H54 (cell line): ENCODE data around the gene TRAF3.
"Not testable (repeated sequence)": the region's sequence is repeated elsewhere in the genome, so short reads cannot be mapped to it uniquely, and the experiment has no call there.

Experiments
- DNase-seq: peaks from one replicate; pipeline ENCODE4 v3.0.0; 2011; ENCODE audit warnings: low spot score, mixed read lengths; ENCODE audit not compliant: insufficient read length
- FAIRE-seq: peaks from 3 replicates; lab custom pipeline; 2011; peaks lifted over from hg19 to GRCh38; lab: Jason Lieb, UNC
- POLR2A ChIP-seq: IDR thresholded peaks from 2 replicates; pipeline ENCODE4 v1.6.1; 2011; ENCODE audit warnings: low read depth, mild to moderate bottlenecking, low read length

TRAF3 gene

GRCh38 chr14:102854091-102854703 is 76.9 kb downstream of the TRAF3 start:
- FAIRE-seq (no peak), DNase-seq (no peak)
- TF ChIP-seq POLR2A = no peak

GRCh38 chr14:102856179-102856578 is 78.9 kb downstream of the TRAF3 start:
- TF ChIP-seq POLR2A = no peak
- no peak for DNase-seq
- no peak for FAIRE-seq

- no peak for TF ChIP-seq POLR2A
- FAIRE-seq = no peak
- DNase-seq = no peak
Measured at GRCh38 chr14:102857444-102857843, 80.2 kb downstream of the TRAF3 start.

- no peak for FAIRE-seq
Measured at GRCh38 chr14:102859911-102860310, 82.7 kb downstream of the TRAF3 start.

GRCh38 chr14:102862154-102862773 is 85.0 kb downstream of the TRAF3 start:
- TF ChIP-seq POLR2A = no peak
- FAIRE-seq (no peak), DNase-seq (no peak)

More at GRCh38 chr14:102859911-102860310, 82.7 kb downstream of the TRAF3 start:
- TF ChIP-seq POLR2A = no peak
- no peak for DNase-seq

- no peak for TF ChIP-seq POLR2A
- no peak for FAIRE-seq
- no peak for DNase-seq
Measured at GRCh38 chr14:102863381-102863780, 86.1 kb downstream of the TRAF3 start.

- FAIRE-seq, DNase-seq: not testable (repeated sequence)
Measured at GRCh38 chr14:102865916-102866315, 88.7 kb downstream of the TRAF3 start.

- no peak for FAIRE-seq
- no peak for DNase-seq
- TF ChIP-seq POLR2A = no peak
Measured at GRCh38 chr14:102866982-102867761, 89.9 kb downstream of the TRAF3 start.

GRCh38 chr14:102867826-102868580 is 90.8 kb downstream of the TRAF3 start:
- no peak for TF ChIP-seq POLR2A
- FAIRE-seq = no peak
- DNase-seq = no peak

GRCh38 chr14:102868956-102869547 is 91.8 kb downstream of the TRAF3 start:
- no peak for FAIRE-seq
- DNase-seq = no peak
- TF ChIP-seq POLR2A = no peak

- FAIRE-seq (no peak), DNase-seq (no peak)
- TF ChIP-seq POLR2A = no peak
Measured at GRCh38 chr14:102870246-102870645, 93.0 kb downstream of the TRAF3 start.

GRCh38 chr14:102870994-102871831 is 94.0 kb downstream of the TRAF3 start:
- TF ChIP-seq POLR2A = no peak
- no peak for DNase-seq

GRCh38 chr14:102872020-102872419 is 94.8 kb downstream of the TRAF3 start:
- DNase-seq (no peak), FAIRE-seq (no peak)
- TF ChIP-seq POLR2A = no peak

More at GRCh38 chr14:102870994-102871831, 94.0 kb downstream of the TRAF3 start:
- FAIRE-seq = no peak
